ENCODE results near the gene RAB3GAP1. TPM values are rescaled to one million over a fixed set of nuclear protein-coding genes. Genes with fewer than 3 reads are reported as not detected.

RAB3GAP1 gene
- total and polyA plus RNA-seq, 4 experiments from 2014 or later = 8.4 to 46.7 (median 34.3) TPM

DNA sequence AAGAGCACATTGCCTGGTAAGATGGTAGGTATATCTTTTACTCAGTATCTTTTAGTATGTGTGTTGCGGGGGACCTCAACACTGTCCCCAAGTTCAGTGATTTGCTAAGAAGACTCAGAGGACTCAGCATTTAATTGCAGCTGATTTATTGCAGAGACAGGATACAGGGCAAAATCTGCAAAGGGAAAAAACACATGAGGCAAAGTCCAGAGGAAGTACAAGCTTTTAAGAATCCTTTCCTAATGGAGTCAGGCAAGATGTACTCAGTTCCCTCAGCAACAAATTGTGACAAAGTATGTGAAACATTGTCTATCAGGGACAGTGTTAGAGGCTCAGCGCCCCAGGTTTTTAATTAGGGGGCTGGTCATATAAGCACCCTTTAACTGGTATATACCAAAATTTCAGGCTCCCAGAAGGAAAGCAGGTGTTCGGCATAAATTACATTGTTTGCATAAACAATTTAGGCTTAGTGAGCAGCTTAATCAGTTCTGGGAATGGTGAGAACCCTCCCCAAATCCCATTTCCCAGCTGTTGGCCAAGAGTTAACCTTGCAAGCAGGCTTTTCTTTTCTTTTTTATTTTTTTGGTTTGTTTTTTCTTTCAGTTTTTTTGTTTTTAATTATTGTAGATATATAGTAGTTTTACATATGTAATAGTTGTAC, 41.7 kb downstream of the RAB3GAP1 start:
- Histone ChIP-seq H3K27me3 (ENCODE audit: insufficient read depth, low read length) (no peaks in the 10 kb centered on the region), H3K27ac (ENCODE audit: low read depth, low read length) (no peak overlapping the region), H3K36me3 (ENCODE audit: insufficient read depth, low read length) (peaks cover 11% of the 10 kb centered on the region), H3K4me3 (ENCODE audit: low read length in 2 of 2) (no peak overlapping the region), H3K9me3 (ENCODE audit: control insufficient read depth in 1 of 2, low read length in 2 of 2) (no peaks in the 10 kb centered on the region), H3K4me1 (ENCODE audit: insufficient read depth, low read length) (no peaks in the 10 kb centered on the region)
- peak overlapping the region in 1 of 7 donors; percentile 30 for H3K27ac Mint-ChIP-seq
- H3K27me3 Mint-ChIP-seq = no peaks in the 10 kb centered on the region
- H3K4me3 Mint-ChIP-seq = no peak overlapping the region
- no peak for DNase-seq
- peaks cover 51 to 64% of the 10 kb centered on the region in 2 donors for H3K36me3 Mint-ChIP-seq
- H3K9me3 Mint-ChIP-seq = peaks cover 0 to 5% (median 0%) of the 10 kb centered on the region in 8 donors
- peaks cover 6 to 11% (median 9%) of the 10 kb centered on the region in 4 donors for H3K4me1 Mint-ChIP-seq
- ChIA-PET CTCF (ENCODE audit: partially characterized antibody) (no interaction called here), POLR2A (ENCODE audit: partially characterized antibody) (interaction anchor here (0.6 kb wide), 1 partner anchor 13 kb away, joined by 4 read pairs; no protein-coding TSS in a partner anchor)
- intact Hi-C loops (cut with micrococcal nuclease) = no loop called here

DNA sequence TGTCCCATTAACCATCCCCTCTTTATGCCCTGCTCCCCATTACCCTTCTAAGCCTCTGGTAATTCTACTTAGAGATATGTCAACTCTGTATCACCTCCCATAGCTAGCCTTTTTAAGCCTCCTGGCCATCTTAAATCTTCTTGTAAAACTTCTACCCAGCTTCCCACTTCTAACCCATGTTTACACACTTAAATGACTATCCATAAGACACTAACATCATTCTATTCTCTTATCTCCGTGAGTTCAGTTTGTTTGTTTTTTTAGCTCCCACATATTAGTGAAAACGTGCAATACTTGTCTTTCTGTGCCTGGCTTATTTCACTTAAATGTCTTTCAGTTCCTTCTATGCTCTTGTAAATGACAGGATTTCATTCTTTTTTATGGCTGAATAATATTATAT, 42.4 kb downstream of the RAB3GAP1 start:
- Mint-ChIP-seq H3K4me1 (peaks cover 6 to 15% (median 9%) of the 10 kb centered on the region in 4 donors), H3K36me3 (peaks cover 50 to 59% of the 10 kb centered on the region in 2 donors), H3K4me3 (no peak overlapping the region), H3K27me3 (no peaks in the 10 kb centered on the region), H3K9me3 (peaks cover 0 to 2% (median 0%) of the 10 kb centered on the region in 8 donors), H3K27ac (peak overlapping the region in 1 of 7 donors; percentile 18)
- intact Hi-C loops (cut with micrococcal nuclease) = no loop called here
- H3K27ac ChIP-seq (ENCODE audit: low read depth, low read length) = no peak overlapping the region
- POLR2A ChIA-PET (ENCODE audit: partially characterized antibody) = no interaction called here
- peaks cover 11% of the 10 kb centered on the region for H3K36me3 ChIP-seq (ENCODE audit: insufficient read depth, low read length)
- no peaks in the 10 kb centered on the region for H3K9me3 ChIP-seq (ENCODE audit: control insufficient read depth in 1 of 2, low read length in 2 of 2)
- H3K4me3 ChIP-seq (ENCODE audit: low read length in 2 of 2) = no peak overlapping the region
- H3K27me3 ChIP-seq (ENCODE audit: insufficient read depth, low read length) = no peaks in the 10 kb centered on the region
- DNase-seq = no peak
- H3K4me1 ChIP-seq (ENCODE audit: insufficient read depth, low read length) = no peaks in the 10 kb centered on the region
- CTCF ChIA-PET (ENCODE audit: partially characterized antibody) = no interaction called here

DNA sequence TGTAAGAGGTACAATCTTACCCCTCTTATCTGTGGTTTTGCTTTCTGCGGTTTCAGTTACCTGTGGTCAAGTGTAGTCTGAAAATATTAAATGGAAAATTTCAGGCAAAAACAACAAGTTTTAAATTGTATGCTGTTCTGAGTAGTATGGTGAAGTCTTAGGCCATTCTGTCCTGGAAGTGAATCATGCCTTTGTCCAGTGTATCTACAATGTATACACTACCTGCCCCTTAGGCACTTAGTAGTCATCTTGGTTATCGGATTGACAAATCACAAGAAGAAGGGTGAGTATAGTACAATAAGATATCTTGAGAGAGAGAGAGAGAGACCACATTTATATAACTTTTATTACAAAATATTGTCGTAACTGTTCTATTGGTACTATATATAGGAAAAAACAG, 43.5 kb downstream of the RAB3GAP1 start:
- peaks cover 52 to 56% of the 10 kb centered on the region in 2 donors for H3K36me3 Mint-ChIP-seq
- no peaks in the 10 kb centered on the region for H3K4me1 ChIP-seq (ENCODE audit: insufficient read depth, low read length)
- peaks cover 11% of the 10 kb centered on the region for H3K36me3 ChIP-seq (ENCODE audit: insufficient read depth, low read length)
- H3K4me1 Mint-ChIP-seq = peaks cover 5 to 13% (median 10%) of the 10 kb centered on the region in 4 donors
- no peak overlapping the region for H3K4me3 ChIP-seq (ENCODE audit: low read length in 2 of 2)
- no peak overlapping the region for H3K4me3 Mint-ChIP-seq
- H3K27me3 Mint-ChIP-seq = no peaks in the 10 kb centered on the region
- ChIA-PET CTCF (ENCODE audit: partially characterized antibody) (no interaction called here), POLR2A (ENCODE audit: partially characterized antibody) (no interaction called here)
- H3K27ac ChIP-seq (ENCODE audit: low read depth, low read length) = no peak overlapping the region
- DNase-seq = no peak
- no peaks in the 10 kb centered on the region for H3K27me3 ChIP-seq (ENCODE audit: insufficient read depth, low read length)
- H3K9me3 ChIP-seq (ENCODE audit: control insufficient read depth in 1 of 2, low read length in 2 of 2) = no peaks in the 10 kb centered on the region
- no peak overlapping the region for H3K27ac Mint-ChIP-seq
- intact Hi-C loops (cut with micrococcal nuclease) = no loop called here
- H3K9me3 Mint-ChIP-seq = no peaks in the 10 kb centered on the region

DNA sequence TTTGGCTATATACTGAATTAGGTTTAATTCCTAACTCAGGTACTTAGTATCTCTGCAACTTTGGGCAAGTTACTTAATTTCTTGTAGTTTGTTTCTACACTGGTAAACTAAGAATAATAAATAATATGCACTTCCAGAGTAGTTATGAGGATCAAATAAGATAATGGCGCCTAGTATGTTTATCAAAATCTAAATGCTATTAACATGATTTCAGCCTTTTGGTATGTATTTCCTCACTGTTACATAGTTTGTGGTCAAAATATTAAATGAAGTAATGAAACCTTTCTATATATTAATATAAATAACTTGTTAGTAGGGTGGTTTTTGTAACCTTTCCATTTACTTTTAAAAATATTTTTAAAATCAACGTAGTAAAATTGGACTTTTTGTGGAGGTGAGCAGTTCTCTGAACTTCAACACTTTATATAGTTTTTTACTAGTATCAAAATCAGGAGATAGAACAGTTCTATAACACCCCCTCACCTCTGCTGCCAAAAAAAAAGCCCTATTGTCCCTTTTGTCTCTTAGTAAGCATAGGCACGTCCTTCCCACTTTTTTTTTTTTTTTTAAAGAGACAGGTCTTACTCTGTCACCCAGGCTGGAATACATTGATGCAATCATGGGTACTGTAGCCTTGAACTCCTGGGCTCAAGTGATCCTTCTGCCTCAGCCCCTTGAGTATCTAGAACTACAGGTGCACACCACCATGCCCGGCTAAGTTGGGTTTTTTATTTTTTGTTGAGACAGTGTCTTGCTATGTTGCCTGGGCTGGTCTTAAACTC, 44.8 kb downstream of the RAB3GAP1 start:
- CTCF ChIA-PET (ENCODE audit: partially characterized antibody) = no interaction called here
- no peak overlapping the region for H3K27ac Mint-ChIP-seq

DNA sequence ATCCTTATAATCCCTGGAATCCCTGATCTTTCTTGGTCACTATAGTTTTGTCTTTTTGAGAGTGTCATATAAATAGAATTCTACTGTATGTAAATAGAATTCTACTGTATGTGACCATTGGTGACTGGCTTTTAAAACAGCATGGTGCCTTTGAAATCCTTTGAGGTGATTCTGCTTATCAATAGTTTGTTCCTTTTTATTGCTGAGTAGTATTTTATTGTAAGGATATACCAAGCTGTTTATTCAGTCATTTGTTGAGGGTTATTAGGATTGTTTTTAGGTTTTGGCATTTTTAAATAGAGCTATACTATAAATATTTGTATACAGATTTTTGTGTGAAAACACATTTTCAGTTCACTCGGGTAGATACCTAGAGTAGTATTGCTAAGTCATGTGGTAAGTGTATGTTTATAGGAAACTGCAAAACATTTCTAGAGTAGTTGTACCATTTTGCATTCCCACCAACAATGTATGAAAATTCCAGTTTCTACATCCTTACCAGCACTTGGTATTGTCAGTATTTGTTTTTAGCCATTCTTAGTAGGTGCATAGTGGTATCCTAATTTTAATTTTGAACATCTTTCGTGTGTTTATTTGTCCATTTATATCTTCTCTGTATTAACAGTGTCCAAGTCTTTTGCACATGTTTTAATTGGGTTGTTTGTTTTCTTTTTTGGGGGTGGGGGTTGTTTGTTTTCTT, 45.6 kb downstream of the RAB3GAP1 start:
- DNase-seq = no peak
- ChIA-PET POLR2A (ENCODE audit: partially characterized antibody) (no interaction called here), CTCF (ENCODE audit: partially characterized antibody) (no interaction called here)
- Mint-ChIP-seq H3K27ac (no peak overlapping the region), H3K27me3 (no peaks in the 10 kb centered on the region), H3K4me3 (no peak overlapping the region), H3K36me3 (peaks cover 52 to 58% of the 10 kb centered on the region in 2 donors), H3K4me1 (peaks cover 5 to 15% (median 10%) of the 10 kb centered on the region in 4 donors), H3K9me3 (no peaks in the 10 kb centered on the region)
- Histone ChIP-seq H3K9me3 (ENCODE audit: control insufficient read depth in 1 of 2, low read length in 2 of 2) (no peaks in the 10 kb centered on the region), H3K27ac (ENCODE audit: low read depth, low read length) (no peak overlapping the region), H3K4me3 (ENCODE audit: low read length in 2 of 2) (no peak overlapping the region), H3K36me3 (ENCODE audit: insufficient read depth, low read length) (peaks cover 8% of the 10 kb centered on the region), H3K4me1 (ENCODE audit: insufficient read depth, low read length) (no peaks in the 10 kb centered on the region), H3K27me3 (ENCODE audit: insufficient read depth, low read length) (no peaks in the 10 kb centered on the region)
- intact Hi-C loops (cut with micrococcal nuclease) = no loop called here

More for the DNA sequence above, 44.8 kb downstream of the RAB3GAP1 start:
- Histone ChIP-seq H3K9me3 (ENCODE audit: control insufficient read depth in 1 of 2, low read length in 2 of 2) (no peaks in the 10 kb centered on the region), H3K4me3 (ENCODE audit: low read length in 2 of 2) (no peak overlapping the region), H3K27me3 (ENCODE audit: insufficient read depth, low read length) (no peaks in the 10 kb centered on the region), H3K4me1 (ENCODE audit: insufficient read depth, low read length) (no peaks in the 10 kb centered on the region), H3K36me3 (ENCODE audit: insufficient read depth, low read length) (peaks cover 8% of the 10 kb centered on the region), H3K27ac (ENCODE audit: low read depth, low read length) (no peak overlapping the region)
- H3K36me3 Mint-ChIP-seq = peaks cover 54 to 58% of the 10 kb centered on the region in 2 donors
- H3K9me3 Mint-ChIP-seq = no peaks in the 10 kb centered on the region
- H3K27me3 Mint-ChIP-seq = no peaks in the 10 kb centered on the region
- intact Hi-C loops (cut with micrococcal nuclease) = no loop called here
- peaks cover 5 to 15% (median 10%) of the 10 kb centered on the region in 4 donors for H3K4me1 Mint-ChIP-seq
- DNase-seq = no peak
- no peak overlapping the region for H3K4me3 Mint-ChIP-seq
- POLR2A ChIA-PET (ENCODE audit: partially characterized antibody) = no interaction called here

DNA sequence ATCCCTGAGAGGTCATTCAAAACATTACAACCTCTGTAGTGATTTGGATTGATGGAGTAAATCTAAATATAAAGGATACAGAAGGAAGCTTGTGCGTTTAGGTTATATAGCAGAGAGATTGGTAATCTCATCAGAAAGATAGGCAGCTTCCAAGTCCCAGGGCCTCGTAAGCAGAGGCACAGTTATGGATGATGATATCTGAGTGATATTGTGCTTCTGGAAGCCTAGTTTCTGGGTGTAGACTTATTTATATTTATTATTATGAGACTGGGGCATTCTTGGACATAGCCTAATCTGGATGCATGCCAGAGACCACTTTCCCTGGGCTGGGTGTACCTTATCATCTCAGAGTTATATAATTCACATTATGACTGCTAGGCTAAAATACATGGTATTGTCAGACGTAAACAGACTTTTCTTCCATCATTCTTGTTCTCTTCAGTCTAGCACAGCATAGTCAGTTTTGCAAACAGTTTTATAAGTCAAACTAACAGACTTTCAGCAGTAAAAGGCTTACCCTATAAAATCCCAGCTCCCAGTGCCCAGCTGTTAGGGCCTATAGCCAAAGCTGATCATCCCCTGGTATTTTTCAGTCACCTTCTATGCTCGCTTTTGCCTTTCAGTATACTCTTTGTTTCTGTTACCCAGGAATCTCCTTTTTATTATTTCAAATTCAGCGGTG, 47.9 kb downstream of the RAB3GAP1 start:
- peak overlapping the region in 1 of 8 donors; percentile 11 for H3K4me3 Mint-ChIP-seq
- no peaks in the 10 kb centered on the region for H3K27me3 Mint-ChIP-seq
- H3K4me1 Mint-ChIP-seq = peaks cover 0 to 9% (median 6%) of the 10 kb centered on the region in 4 donors
- intact Hi-C loops (cut with micrococcal nuclease) = no loop called here
- DNase-seq = no peak
- H3K36me3 Mint-ChIP-seq = peaks cover 49 to 57% of the 10 kb centered on the region in 2 donors
- H3K9me3 Mint-ChIP-seq = peaks cover 0 to 10% (median 4%) of the 10 kb centered on the region in 8 donors
- CTCF ChIA-PET (ENCODE audit: partially characterized antibody) = no interaction called here
- no peaks in the 10 kb centered on the region for H3K27me3 ChIP-seq (ENCODE audit: insufficient read depth, low read length)
- H3K27ac ChIP-seq (ENCODE audit: low read depth, low read length) = no peak overlapping the region
- H3K4me3 ChIP-seq (ENCODE audit: low read length in 2 of 2) = no peak overlapping the region
- H3K9me3 ChIP-seq (ENCODE audit: control insufficient read depth in 1 of 2, low read length in 2 of 2) = no peaks in the 10 kb centered on the region
- H3K4me1 ChIP-seq (ENCODE audit: insufficient read depth, low read length) = no peaks in the 10 kb centered on the region
- H3K36me3 ChIP-seq (ENCODE audit: insufficient read depth, low read length) = peaks cover 8% of the 10 kb centered on the region
- H3K27ac Mint-ChIP-seq = peak overlapping the region in 2 of 7 donors; percentile 19 to 36
- POLR2A ChIA-PET (ENCODE audit: partially characterized antibody) = interaction anchor here (1.1 kb wide), 1 partner anchor 31 kb away, joined by 3 read pairs; no protein-coding TSS in a partner anchor

Measured in CD4-positive, alpha-beta memory T cell (primary cell).